ENCODE results near the gene GRID1. TPM values are rescaled to one million over a fixed set of nuclear protein-coding genes. Genes with fewer than 3 reads are reported as not detected.

The GRID1 gene
- total and polyA plus RNA-seq, 9 of the 15 experiments (the other 6 are each of a cell fraction or from before 2014, with no cell fraction given): 0.01 to 7.2 (median 1.2) TPM

GRCh38 chr10:86182595-86182994 lies 184.0 kb downstream of the GRID1 start (continued):
- TF ChIP-seq, protein P1, sequence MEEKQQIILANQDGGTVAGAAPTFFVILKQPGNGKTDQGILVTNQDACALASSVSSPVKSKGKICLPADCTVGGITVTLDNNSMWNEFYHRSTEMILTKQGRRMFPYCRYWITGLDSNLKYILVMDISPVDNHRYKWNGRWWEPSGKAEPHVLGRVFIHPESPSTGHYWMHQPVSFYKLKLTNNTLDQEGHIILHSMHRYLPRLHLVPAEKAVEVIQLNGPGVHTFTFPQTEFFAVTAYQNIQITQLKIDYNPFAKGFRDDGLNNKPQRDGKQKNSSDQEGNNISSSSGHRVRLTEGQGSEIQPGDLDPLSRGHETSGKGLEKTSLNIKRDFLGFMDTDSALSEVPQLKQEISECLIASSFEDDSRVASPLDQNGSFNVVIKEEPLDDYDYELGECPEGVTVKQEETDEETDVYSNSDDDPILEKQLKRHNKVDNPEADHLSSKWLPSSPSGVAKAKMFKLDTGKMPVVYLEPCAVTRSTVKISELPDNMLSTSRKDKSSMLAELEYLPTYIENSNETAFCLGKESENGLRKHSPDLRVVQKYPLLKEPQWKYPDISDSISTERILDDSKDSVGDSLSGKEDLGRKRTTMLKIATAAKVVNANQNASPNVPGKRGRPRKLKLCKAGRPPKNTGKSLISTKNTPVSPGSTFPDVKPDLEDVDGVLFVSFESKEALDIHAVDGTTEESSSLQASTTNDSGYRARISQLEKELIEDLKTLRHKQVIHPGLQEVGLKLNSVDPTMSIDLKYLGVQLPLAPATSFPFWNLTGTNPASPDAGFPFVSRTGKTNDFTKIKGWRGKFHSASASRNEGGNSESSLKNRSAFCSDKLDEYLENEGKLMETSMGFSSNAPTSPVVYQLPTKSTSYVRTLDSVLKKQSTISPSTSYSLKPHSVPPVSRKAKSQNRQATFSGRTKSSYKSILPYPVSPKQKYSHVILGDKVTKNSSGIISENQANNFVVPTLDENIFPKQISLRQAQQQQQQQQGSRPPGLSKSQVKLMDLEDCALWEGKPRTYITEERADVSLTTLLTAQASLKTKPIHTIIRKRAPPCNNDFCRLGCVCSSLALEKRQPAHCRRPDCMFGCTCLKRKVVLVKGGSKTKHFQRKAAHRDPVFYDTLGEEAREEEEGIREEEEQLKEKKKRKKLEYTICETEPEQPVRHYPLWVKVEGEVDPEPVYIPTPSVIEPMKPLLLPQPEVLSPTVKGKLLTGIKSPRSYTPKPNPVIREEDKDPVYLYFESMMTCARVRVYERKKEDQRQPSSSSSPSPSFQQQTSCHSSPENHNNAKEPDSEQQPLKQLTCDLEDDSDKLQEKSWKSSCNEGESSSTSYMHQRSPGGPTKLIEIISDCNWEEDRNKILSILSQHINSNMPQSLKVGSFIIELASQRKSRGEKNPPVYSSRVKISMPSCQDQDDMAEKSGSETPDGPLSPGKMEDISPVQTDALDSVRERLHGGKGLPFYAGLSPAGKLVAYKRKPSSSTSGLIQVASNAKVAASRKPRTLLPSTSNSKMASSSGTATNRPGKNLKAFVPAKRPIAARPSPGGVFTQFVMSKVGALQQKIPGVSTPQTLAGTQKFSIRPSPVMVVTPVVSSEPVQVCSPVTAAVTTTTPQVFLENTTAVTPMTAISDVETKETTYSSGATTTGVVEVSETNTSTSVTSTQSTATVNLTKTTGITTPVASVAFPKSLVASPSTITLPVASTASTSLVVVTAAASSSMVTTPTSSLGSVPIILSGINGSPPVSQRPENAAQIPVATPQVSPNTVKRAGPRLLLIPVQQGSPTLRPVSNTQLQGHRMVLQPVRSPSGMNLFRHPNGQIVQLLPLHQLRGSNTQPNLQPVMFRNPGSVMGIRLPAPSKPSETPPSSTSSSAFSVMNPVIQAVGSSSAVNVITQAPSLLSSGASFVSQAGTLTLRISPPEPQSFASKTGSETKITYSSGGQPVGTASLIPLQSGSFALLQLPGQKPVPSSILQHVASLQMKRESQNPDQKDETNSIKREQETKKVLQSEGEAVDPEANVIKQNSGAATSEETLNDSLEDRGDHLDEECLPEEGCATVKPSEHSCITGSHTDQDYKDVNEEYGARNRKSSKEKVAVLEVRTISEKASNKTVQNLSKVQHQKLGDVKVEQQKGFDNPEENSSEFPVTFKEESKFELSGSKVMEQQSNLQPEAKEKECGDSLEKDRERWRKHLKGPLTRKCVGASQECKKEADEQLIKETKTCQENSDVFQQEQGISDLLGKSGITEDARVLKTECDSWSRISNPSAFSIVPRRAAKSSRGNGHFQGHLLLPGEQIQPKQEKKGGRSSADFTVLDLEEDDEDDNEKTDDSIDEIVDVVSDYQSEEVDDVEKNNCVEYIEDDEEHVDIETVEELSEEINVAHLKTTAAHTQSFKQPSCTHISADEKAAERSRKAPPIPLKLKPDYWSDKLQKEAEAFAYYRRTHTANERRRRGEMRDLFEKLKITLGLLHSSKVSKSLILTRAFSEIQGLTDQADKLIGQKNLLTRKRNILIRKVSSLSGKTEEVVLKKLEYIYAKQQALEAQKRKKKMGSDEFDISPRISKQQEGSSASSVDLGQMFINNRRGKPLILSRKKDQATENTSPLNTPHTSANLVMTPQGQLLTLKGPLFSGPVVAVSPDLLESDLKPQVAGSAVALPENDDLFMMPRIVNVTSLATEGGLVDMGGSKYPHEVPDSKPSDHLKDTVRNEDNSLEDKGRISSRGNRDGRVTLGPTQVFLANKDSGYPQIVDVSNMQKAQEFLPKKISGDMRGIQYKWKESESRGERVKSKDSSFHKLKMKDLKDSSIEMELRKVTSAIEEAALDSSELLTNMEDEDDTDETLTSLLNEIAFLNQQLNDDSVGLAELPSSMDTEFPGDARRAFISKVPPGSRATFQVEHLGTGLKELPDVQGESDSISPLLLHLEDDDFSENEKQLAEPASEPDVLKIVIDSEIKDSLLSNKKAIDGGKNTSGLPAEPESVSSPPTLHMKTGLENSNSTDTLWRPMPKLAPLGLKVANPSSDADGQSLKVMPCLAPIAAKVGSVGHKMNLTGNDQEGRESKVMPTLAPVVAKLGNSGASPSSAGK (IDR thresholded peaks at IDR 0.05): no peak
- TF ChIP-seq U2AF1 (optimal IDR thresholded peaks at IDR 0.05; ENCODE audit: low read depth, low read length) (no peak), GABPA (tag; conservative IDR thresholded peaks at IDR 0.05; ENCODE audit: low read depth) (no peak), CGGBP1 (CRISPR knock-in tag; IDR thresholded peaks at IDR 0.05) (no peak), CHD4 (IDR thresholded peaks at IDR 0.05; ENCODE audit: insufficient read depth, insufficient replicate concordance, low read depth, low read length, poor library complexity, severe bottlenecking) (no peak), CTBP1 (IDR thresholded peaks at IDR 0.05; ENCODE audit: borderline replicate concordance) (no peak), HNRNPLL (IDR thresholded peaks at IDR 0.05; ENCODE audit: low read depth, low read length, poor library complexity, severe bottlenecking) (no peak)
- TF ChIP-seq, protein P2, sequence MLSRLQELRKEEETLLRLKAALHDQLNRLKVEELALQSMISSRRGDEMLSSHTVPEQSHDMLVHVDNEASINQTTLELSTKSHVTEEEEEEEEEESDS (CRISPR knock-in tag; IDR thresholded peaks at IDR 0.05): no peak
